AG10803 (cell line): ENCODE measurements around the gene RBBP4.

Experiments used
- DNase-seq: peaks from one replicate; pipeline ENCODE4 v3.0.0; 2010; ENCODE audit warnings: low read depth
- H3K4me3 ChIP-seq: 2 replicates; pipeline ENCODE4 v1.5.1; 2011; ENCODE audit warnings: mild to moderate bottlenecking, low read length, control low read depth
- CTCF ChIP-seq: conservative IDR thresholded peaks from 2 replicates; pipeline ENCODE4 v1.5.1; 2011; ENCODE audit warnings: mild to moderate bottlenecking, low read length, control low read depth, inconsistent platforms

Gene RBBP4

DNA sequence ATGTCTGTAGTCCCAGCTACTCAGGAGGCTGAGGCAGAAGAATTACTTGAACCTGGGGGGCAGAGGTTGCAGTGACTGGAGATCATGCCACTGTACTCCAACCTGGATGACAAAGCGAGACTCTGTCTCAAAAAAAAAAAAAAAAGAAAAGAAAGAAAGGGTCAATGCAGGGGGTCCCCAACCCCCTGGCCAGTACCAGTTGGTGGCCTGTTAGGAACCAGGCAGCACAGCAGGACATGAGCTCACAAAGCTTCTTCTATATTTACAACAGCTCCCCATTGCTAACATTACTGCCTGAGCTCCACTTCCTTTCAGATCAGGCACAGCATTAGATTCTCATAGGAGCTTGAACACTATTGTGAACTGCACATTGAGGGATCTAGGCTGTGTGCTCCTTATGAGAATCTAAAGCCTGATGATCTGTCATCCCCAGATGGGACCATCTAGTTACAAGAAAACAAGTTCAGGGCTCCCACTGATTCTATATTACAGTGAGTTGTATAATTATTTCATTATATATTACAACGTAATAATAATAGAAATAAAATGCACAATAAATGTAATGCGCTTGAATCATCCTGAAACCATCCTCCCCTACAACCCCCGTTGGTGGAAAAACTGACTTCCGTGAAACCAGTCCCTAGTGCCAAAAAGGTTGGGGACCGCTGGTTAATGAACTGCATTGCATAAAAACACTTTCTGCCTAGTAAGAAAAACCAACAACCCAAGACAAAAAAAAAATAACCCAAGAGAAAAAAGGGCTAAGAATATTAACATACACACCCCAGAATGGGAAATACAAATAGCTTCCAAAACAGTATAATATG, 3.5 kb upstream of the RBBP4 start:
- no peak for DNase-seq
- TF ChIP-seq CTCF = no peak
- no peak overlapping the region for H3K4me3 ChIP-seq

DNA sequence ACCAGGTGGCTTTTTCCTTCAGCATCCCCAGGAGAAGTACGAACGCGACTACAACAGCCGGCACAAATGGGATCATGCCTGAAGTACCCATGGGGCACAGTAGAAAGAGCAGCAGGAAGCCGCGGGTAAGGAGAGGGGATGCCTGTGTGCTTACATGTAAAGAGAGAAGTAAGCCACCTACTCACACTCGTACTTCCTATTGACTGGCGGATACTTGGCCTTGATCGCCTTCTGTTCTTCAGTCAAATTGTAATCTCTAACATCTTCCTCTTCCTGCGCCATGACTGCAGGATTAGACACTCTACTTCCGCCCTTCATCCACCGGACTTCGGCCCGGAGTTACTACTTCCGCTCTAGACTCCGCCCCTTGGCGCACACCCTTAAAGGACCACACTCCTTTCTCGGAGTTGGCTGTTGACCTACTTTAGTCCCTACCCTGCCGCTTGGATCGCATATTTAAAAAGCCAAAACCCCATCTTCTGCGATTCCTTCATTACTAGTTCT, 708 bp upstream of the RBBP4 start, which contains the start of gene ZBTB8OS:
Gene ZBTB8OS (minus strand): TSS at position 303 of the 504 bp plus-strand sequence. CDS start 21 bp downstream, at position 282.
- TF ChIP-seq CTCF = no peak
- peak within 1 kb of the TSS; percentile 83 for H3K4me3 ChIP-seq
- DNase-seq = peak; percentile 92

DNA sequence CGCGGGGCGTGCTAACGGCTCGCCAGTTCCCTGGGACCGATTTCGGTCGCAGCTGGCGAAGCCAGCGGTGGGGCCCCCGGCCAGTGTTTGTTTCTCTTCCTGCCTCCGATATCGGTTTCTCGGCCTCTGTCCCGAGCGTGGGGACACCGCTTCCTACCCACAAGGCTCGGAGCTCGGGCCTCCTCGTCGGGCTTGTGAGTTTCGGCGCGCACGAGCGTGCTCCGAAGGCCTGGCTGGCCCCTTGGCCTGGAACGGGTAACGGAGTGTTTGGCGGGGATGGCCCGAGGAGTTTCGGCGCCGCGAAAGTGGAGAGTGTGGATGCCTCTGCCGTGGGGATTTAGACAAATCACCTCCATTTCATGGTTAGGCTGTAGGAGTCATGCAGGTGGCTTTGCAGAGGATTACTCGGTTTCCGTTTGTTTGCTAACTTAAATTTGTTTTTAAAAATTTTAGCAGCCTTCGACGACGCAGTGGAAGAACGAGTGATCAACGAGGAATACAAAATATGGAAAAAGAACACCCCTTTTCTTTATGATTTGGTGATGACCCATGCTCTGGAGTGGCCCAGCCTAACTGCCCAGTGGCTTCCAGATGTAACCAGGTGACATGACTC, 559 bp downstream of the RBBP4 start:
- DNase-seq = no peak
- TF ChIP-seq CTCF = no peak
- peak overlapping the region; percentile 83 for H3K4me3 ChIP-seq

- H3K4me3 ChIP-seq = peak overlapping the region; percentile 83
- DNase-seq = no peak
- TF ChIP-seq CTCF = no peak
These were observed 1.4 kb downstream of the RBBP4 start for GRCh38 chr1:32652244-32652962.

GRCh38 chr1:32659581-32659980, 8.6 kb downstream of the RBBP4 start:
- no peak for DNase-seq
- TF ChIP-seq CTCF = no peak
- H3K4me3 ChIP-seq = no peak overlapping the region

DNA sequence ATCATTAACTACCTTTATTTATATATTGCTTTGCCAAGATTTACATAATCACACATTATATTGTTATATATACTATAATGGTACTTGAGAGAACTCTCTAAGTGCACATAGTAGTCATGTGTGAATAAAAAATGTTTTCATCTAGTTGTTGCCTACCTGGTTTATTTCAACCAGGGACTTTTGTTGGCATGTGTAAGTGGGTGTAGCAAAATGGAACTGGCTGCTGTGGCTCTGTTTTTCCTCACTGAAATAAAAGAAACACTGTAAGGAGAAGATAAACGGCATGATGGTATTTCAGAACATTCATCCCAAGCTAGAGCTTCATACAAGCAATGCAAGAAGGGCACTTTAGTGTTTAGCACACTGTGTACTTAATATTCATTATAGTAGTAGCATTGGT, 14.9 kb downstream of the RBBP4 start:
- DNase-seq = no peak
- H3K4me3 ChIP-seq = no peak overlapping the region
- TF ChIP-seq CTCF = no peak
